SKM-1 (cell line): Measurements from ENCODE around the gene LARP4B.
"Not testable (repeated sequence)": the region's sequence is repeated elsewhere in the genome, so short reads cannot be mapped to it uniquely, and the experiment has no call there.

ENCODE experiments used
- DNase-seq: peaks from one replicate; lab custom pipeline; 2025; ENCODE audit not compliant: unreplicated experiment; lab: John Stamatoyannopoulos, UW

Gene LARP4B

DNA sequence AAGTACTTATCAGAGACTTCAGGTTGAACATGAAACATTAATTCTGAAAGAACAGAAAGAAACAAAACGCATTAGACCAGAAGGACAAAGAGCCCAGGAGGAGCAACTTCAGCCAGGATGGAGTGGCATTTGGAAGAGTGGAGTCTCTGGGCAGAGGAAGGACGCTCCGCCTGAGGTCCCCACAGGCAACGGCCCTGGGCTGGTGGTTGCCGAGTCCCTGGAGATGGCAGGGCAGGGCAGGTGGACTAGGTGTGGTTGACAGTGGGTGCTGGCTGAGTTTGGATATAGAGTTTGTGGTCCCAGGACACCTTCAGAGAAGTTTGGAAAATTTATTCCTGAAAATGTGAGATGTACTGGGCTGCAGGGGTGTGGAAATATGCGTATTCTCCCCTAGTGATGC, 27.4 kb upstream of the LARP4B start:
- DNase-seq, result no peak

DNA sequence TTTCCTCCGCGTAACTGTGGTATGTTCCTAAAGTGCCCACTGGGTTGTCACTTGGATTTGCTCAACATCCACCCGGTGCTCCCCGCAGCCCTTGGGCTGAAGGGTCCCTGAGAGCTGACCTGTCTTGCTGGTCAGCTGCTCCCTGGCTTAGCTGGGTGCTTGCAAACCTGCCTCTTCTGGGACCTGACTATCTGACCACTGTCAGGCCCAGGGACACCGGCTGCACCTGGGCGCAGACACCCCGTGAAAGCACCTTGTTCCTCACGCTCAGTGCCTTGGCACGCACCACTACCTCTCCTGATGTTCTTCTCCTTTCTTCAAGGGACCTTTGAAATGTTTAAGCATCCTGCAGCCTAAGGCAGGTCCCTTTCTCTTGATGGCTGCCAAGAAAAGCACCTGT, 26.6 kb upstream of the LARP4B start:
- no peak for DNase-seq

- no peak for DNase-seq
These were observed 24.3 kb upstream of the LARP4B start for GRCh38 chr10:955820-956217.

DNA sequence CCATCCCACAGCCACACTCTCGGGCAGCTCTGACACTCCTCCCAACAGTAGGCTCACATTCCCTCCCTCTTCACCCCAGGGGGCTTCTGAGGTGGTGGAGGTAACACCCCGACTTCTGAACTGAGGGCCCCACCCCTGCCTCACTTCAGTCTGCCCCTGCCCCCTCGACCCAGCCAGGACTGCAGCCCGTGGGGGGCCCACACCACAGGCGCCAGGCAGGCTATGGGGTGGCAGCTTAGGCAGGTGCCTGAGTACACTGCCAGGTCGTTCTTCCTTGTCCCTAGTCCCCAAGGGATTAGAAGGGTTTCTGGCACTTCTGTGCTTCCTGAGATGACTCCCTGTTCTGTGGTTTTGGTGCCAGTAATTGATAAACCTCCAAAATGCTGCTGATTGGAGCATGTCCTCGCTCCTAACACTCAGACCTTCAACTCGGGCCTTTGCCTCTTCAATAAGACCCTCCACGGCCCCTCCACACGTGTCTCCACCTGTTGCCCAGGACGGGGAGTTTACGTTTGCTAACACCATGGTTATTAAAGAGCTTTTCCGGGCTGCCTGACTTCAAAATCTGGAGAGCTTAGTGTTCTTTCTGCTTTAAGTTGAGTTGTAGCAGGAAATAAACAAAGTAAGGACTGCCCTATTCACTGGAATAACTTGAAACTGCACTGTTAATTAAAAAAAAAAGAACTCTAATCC, 23.8 kb upstream of the LARP4B start:
- DNase-seq, result no peak

- no peak for DNase-seq
These were observed 22.9 kb upstream of the LARP4B start for GRCh38 chr10:954396-954795.

GRCh38 chr10:953836-954235, 22.3 kb upstream of the LARP4B start:
- no peak for DNase-seq

GRCh38 chr10:949446-949845, 17.9 kb upstream of the LARP4B start:
- DNase-seq, result no peak

GRCh38 chr10:948347-948746, 16.8 kb upstream of the LARP4B start:
- no peak for DNase-seq

DNA sequence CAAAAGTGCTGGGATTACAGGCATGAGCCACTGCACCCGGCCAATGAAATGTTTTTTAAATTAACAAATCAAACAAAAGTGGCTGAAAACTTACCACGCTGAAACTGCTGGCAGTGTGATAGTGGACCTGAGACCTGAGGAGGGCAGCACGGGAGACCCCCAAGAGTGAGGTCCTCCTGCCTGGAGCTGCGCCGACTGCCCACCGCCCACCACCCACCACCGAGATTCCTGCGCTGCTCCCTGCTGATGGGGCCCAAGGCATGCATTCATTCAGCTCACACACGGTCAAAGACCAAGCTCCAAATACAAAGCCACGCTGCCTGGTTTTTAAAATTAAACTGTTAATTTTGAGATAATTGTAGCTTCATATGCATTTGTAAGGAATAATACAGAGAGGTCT, 16.4 kb upstream of the LARP4B start:
- DNase-seq, result no peak

DNA sequence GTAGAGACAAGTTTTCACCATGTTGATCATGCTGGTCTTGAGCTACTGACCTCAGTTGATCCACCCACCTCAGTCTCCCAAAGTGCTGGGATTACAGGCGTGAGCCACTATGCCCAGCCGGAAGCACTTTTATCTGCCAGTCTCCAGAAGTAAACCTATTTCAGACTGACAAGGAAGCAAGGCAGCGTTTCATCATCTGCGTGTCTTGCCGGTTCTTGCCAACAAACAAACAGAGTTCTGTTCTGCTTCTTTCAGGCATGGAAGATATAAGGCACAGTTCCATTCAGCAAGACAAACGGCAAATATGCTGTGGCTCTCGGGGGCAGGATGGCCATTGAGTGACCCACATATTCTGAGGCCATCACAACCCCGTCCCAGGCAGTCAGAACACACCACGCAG, 15.5 kb upstream of the LARP4B start:
- DNase-seq, result no peak

GRCh38 chr10:945778-946177, 14.3 kb upstream of the LARP4B start:
- no peak for DNase-seq

DNA sequence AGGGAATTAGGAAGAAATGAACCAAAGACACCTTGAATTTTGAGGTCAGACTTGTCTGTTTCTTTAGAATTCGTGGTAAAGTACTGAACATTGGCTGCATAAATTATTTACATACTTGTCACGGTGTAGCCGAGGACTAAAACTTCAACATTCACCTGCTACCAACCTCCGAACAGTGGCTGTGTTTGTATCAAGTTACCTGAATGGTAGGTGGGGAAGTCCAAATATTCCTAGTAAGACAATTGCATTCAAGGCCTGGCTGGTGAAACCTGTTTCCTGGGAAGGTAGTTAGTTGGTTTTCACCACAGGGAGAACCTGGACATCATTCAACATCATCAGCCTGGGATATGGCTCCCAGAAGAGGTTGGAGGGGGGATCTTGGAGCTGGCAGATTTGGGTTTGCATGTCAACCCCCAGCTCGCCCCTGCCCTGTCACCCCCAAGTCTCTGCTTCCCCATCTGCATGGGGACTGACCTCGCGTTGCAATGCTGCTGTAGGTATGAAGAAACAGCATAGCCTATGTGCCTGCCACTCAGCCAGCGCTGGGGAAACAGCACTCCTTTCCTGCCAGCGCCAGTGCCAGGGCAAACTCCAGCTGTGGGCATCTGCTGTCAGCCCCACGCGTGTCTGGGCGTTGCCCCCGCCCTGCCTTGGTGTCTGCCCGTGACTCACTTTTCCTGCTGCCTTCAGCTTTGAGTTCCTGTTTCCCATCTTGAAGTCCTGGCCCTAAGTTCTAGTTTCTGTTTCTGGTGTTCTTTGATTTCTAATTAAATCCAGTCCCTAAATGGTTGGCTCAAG, 12.7 kb upstream of the LARP4B start:
- DNase-seq, result no peak

- DNase-seq, result no peak
These were observed 12.0 kb upstream of the LARP4B start for GRCh38 chr10:943334-944033.

- no peak for DNase-seq
These were observed 7.6 kb upstream of the LARP4B start for GRCh38 chr10:938941-939678.

- DNase-seq, result no peak
These were observed 3.4 kb upstream of the LARP4B start for GRCh38 chr10:934746-935406.

DNA sequence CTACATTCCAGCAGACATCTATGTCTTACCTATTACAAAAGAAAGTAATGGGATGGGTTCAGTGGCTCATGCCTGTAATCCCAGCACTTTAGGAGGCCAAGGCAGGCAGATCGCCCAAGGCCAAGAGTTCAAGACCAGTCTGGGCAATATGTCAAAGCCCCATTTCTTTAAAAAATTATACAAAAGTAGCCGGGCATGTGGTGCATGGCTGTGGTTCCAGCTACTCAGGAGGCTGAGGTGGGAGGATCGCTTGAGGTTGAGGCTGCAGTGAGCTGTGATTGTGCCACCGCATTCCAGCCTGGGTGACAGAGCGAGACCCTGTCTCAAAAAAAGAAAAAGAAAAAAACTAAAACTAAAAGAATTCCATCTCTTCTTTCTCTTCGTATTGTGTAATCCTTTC, 2.7 kb upstream of the LARP4B start:
- DNase-seq, result not testable (repeated sequence)

GRCh38 chr10:932589-932988, 1.1 kb upstream of the LARP4B start:
- DNase-seq, result no peak

- DNase-seq, result no peak
These were observed 730 bp downstream of the LARP4B start for GRCh38 chr10:930625-931325.

DNA sequence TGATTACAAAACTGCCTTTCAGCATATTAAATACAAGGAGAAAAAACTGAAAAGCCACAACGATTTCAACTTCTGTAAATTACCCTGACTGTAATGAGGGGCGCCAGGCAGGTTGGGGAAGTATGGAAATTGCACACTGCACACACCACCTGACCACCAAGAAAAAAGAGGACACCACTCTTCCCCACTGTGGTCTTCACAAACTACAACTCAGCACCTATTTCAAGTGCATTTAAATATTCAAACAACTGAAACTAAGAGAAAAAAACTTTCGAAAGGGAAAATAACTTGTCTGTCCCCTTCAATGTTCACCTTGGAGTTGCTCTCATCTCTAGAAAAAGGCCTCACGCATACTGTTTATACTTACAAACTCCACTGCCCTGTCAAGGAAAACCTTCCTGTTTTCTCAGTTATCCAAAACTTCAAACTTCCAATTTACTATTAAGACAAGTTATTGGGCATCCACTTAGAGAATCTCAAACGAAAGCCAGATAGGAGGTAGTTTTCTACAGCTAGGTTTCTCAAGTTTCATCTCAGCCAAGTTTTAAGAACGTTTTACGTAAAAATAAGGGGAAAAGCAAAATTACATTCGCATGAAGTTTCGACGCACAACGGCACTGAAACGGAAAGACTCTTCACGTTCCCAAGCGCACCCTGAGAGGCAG, 1.4 kb downstream of the LARP4B start:
- peak; percentile 8 for DNase-seq

- DNase-seq, result no peak
These were observed 4.4 kb downstream of the LARP4B start for GRCh38 chr10:927131-927530.
